Measurements from ENCODE around the gene RBM6. TPM values are rescaled to one million over a fixed set of nuclear protein-coding genes. Genes with fewer than 3 reads are reported as not detected.

The RBM6 gene
- total and polyA plus RNA-seq, 9 of the 15 experiments (the other 6 are each of a cell fraction or from before 2014, with no cell fraction given) = 19.9 to 82.2 (median 57.8) TPM

GRCh38 chr3:50088725-50089608, 149.0 kb downstream of the RBM6 start, which contains the start of gene RBM5 (continued):
- TF ChIP-seq SRSF9 (IDR thresholded peaks at IDR 0.05; ENCODE audit: borderline replicate concordance, low read depth, low read length) (no peak), SIN3A (IDR thresholded peaks at IDR 0.05; ENCODE audit: borderline replicate concordance in 2 of 2, control insufficient read depth in 1 of 2, low read depth in 2 of 2, low read length in 2 of 2) (peak in 1 of 2 experiments; percentile 22; a peak in 1 of 4 replicates), SAP30 (IDR thresholded peaks at IDR 0.05; ENCODE audit: borderline replicate concordance, insufficient read depth, low read depth, low read length, poor library complexity, severe bottlenecking) (no peak), MED1 (CRISPR knock-in tag; IDR thresholded peaks at IDR 0.05; ENCODE audit: borderline replicate concordance) (no peak), TAL1 (IDR thresholded peaks at IDR 0.05) (no peak), NRF1 (conservative IDR thresholded peaks at IDR 0.05 in 1 of 2, IDR thresholded peaks at IDR 0.05 in 1 of 2) (peak; percentile 30 to 38; a peak in 2 of 4 replicates), PML (IDR thresholded peaks at IDR 0.05; ENCODE audit: low read length) (peak; percentile 37; the same call in 1 of the 2 replicates), SMC3 (conservative IDR thresholded peaks at IDR 0.05; ENCODE audit: insufficient read depth, low read depth, low read length) (no peak), ZNF592 (IDR thresholded peaks at IDR 0.05) (no peak), CREB1 (IDR thresholded peaks at IDR 0.05) (peak; percentile 19; the same call in 1 of the 2 replicates), CREB1 (CRISPR knock-in tag; IDR thresholded peaks at IDR 0.05) (peak; percentile 36; the same call in 1 of the 2 replicates), POLR2AphosphoS5 (IDR thresholded peaks at IDR 0.05; ENCODE audit: control insufficient read depth, insufficient read depth, low read depth, low read length) (peak; percentile 53), ATF4 (CRISPR knock-in tag; IDR thresholded peaks at IDR 0.05) (no peak; the same call in 1 of the 2 replicates), DEAF1 (CRISPR knock-in tag; IDR thresholded peaks at IDR 0.05) (no peak), EGR1 (conservative IDR thresholded peaks at IDR 0.05) (no peak)
